Skin epidermis (tissue), 12 donors: Measurements from ENCODE around the gene PANK3.
"Not testable (repeated sequence)": the region's sequence is repeated elsewhere in the genome, so short reads cannot be mapped to it uniquely, and the experiment has no call there.

Experiments used
- H3K27ac ChIP-seq, 21 experiments: fragments of 200-600 bp; sonication (generic) in 11 of 21; one replicate each; pipeline ENCODE4 v1.5.0; 2020; ENCODE audit warnings: mild to moderate bottlenecking in 3 of 21, inconsistent platforms in 2 of 21, moderate library complexity in 2 of 21
- H3K4me3 ChIP-seq, 7 experiments: fragments of 200-600 bp; sonication (generic) in 2 of 7; one replicate each; pipeline ENCODE4 v1.5.0; 2020; ENCODE audit warnings: inconsistent platforms in 2 of 7, mild to moderate bottlenecking in 2 of 7, moderate library complexity in 1 of 7

The PANK3 gene

GRCh38 chr5:168598639-168599038 is 19.5 kb upstream of the PANK3 start:
- H3K4me3 ChIP-seq: no peak overlapping the region
- H3K27ac ChIP-seq: no peak overlapping the region

DNA sequence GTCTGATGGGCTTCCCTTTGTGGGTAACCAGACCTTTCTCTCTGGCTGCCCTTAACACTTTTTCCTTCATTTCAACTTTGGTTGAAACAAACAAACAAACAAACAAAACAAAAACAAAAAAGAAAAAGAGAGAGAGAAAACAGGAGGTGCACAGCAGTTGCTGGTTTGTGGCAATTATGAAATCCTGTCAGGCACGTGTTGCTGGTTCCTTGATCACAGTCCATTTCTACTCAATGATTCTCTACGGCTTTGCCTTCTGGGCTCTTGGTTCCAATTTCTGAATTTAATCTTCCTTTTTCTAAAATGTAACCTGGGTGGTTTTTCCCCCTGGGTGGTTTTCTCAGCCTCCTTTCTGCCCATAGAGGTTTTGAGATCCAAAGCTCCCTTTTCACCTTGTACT is 17.8 kb upstream of the PANK3 start:
- Histone ChIP-seq H3K27ac (no peak overlapping the region), H3K4me3 (no peak overlapping the region)

DNA sequence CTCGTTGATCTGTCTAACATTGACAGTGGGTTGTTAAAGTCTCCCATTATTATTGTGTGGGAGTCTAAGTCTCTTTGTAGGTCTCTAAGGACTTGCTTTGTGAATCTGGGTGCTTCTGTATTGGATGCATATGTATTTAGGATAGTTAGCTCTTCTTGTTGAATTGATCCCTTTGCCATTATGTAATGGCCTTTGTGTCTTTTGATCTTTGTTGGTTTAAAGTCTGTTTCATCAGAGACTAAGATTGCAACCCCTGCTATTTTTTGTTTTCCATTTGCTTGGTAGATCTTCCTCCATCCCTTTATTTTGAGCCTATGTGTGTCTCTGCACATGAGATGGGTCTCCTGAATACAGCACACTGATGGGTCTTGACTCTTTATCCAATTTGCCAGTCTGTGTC is 17.0 kb upstream of the PANK3 start:
- H3K27ac ChIP-seq, H3K4me3 ChIP-seq: not testable (repeated sequence)

- no peak overlapping the region for H3K4me3 ChIP-seq
- peak overlapping the region in 1 of 21 experiments; percentile 3 for H3K27ac ChIP-seq
Measured at GRCh38 chr5:168592014-168592368, 12.8 kb upstream of the PANK3 start.

- H3K4me3 ChIP-seq: no peak overlapping the region
- H3K27ac ChIP-seq: peak overlapping the region in 1 of 21 experiments; percentile 3
Measured at GRCh38 chr5:168591302-168592013, 12.3 kb upstream of the PANK3 start.

- H3K27ac ChIP-seq: no peak overlapping the region
Measured at GRCh38 chr5:168590666-168591065, 11.5 kb upstream of the PANK3 start.

DNA sequence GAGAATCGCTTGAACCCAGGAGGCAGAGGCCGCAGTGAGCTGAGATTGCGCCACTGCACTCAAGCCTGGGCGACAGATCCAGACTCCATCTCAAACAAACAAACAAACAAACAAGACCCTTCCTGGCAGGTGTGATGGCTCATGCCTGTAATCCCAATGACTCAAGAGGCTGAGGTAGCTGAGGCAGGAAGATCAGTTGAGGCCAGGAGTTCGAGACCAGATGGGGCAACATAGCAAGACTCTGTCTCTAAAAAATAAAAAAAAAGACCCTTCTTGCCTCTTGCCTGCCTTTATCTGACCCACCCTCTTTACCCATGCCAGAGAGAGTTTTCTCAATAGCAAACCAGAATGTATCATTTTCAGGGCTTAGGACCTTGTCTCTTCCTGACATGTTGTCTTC is 8.8 kb upstream of the PANK3 start:
- H3K27ac ChIP-seq: no peak overlapping the region
- no peak overlapping the region for H3K4me3 ChIP-seq

More at GRCh38 chr5:168590666-168591065, 11.5 kb upstream of the PANK3 start:
- H3K4me3 ChIP-seq: no peak overlapping the region

- Histone ChIP-seq H3K27ac (no peak overlapping the region), H3K4me3 (no peak overlapping the region)
Measured at GRCh38 chr5:168585119-168585856, 6.1 kb upstream of the PANK3 start.

GRCh38 chr5:168583742-168584482 is 4.7 kb upstream of the PANK3 start:
- Histone ChIP-seq H3K27ac (no peak overlapping the region), H3K4me3 (no peak overlapping the region)

DNA sequence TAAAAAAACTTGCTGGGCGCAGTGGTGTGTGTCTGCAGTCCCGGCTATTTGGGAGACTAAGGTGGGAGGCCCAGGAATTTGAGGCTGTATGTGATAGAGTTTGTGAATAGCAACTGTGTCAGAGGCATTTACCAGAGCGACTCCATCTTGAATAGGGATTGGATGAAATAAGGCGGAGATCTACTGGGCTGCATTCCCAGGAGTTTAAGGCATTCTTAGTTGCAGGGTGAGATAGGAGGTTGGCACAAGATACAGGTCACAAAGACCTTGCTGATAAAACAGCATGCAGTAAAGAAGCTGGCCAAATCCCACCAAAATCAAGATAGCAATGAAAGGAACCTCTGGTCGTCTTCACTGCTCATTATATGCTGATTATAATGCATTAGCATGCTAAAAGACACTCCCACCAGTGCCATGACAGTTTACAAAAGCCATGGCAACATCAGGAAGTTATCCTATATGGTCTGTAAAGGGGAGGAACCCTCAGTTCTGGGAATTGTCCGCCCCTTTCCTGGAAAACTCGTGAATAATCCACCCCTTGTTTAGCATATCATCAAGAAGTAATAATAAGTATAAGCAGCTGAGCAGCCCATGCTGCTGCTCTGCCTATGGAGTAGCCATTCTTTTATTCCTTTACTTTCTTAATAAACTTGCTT is 1.8 kb upstream of the PANK3 start:
- not testable (repeated sequence) for H3K27ac ChIP-seq, H3K4me3 ChIP-seq

- Histone ChIP-seq H3K4me3 (peak overlapping the region; percentile 69 to 95 (median 90)), H3K27ac (peak overlapping the region in 20 of 21 experiments; percentile 82 to 98 (median 92))
Measured at GRCh38 chr5:168580227-168580508, 1.0 kb upstream of the PANK3 start.

DNA sequence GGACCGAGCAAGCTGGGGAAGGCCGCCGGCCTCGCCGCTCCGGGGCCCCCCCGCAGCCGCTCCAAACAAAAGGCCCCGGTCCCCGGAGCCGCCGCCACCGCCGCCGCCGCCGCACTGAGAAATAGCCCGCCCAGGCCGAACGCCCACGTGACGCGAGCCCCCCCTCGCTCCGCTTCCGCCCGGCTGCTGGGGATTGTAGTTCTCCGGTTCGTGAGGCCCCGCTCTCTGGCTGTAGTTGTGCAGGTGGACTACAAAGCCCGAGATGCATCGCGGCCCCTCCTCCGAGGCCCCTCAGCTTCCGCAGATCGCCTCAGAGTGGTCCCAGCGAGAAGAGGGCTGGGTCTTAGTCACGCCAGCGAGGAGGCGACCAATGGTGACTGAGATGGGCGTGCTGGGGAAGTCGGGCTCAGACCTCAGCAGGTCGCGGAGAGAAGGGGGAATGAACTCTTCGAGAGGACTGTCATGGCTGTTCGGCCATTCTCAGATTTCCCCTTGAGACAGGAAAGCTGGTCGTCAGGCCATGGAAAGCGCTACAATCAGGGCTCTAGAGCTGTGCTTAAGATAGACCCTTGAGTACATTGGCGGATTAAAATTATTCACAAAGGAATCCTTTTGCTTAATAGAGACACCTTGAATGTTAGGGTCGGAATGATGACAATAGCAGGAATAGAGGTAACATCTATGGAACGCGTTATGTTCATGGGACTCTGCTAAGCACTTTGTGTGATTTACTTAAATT is 489 bp upstream of the PANK3 start:
- Histone ChIP-seq H3K4me3 (peak overlapping the region; percentile 69 to 95 (median 90)), H3K27ac (peak overlapping the region; percentile 82 to 98 (median 92))

DNA sequence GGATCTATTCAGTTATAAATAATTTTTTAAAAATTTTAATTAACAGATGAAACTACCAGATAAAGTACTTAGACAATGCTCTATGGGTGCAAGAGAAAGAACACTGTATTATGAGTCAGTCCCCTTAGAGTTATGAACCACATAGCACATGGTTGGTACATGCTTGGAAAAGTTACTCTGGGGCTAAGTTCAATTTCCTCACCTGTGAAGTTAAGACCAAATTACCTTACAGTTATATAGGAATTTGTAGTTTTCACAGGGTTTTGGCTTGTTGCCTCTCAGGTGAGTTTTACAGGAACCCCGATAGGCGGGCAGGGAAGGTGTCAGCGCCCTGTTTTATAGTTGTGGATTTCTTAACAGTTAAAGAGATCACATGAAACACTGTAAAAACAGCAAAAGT is 1.2 kb downstream of the PANK3 start:
- H3K4me3 ChIP-seq: peak overlapping the region; percentile 69 to 95 (median 90)
- peak overlapping the region in 15 of 21 experiments; percentile 82 to 97 (median 92) for H3K27ac ChIP-seq

- Histone ChIP-seq H3K4me3 (no peak overlapping the region), H3K27ac (no peak overlapping the region)
Measured at GRCh38 chr5:168575391-168576372, 3.5 kb downstream of the PANK3 start.

DNA sequence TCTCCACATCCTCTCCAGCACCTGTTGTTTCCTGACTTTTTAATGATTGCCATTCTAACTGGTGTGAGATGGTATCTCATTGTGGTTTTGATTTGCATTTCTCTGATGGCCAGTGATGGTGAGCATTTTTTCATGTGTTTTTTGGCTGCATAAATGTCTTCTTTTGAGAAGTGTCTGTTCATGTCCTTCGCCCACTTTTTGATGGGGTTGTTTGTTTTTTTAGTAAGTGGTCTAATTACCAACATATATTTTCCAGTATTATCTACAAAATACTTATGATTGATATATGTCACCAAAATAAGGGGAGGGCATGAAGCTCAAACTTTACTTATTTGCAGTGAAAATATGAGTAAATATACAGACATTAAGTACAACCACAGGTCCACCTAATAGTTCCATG is 5.0 kb downstream of the PANK3 start:
- not testable (repeated sequence) for H3K4me3 ChIP-seq, H3K27ac ChIP-seq

GRCh38 chr5:168573663-168574062 is 5.5 kb downstream of the PANK3 start:
- H3K4me3 ChIP-seq, H3K27ac ChIP-seq: not testable (repeated sequence)

- no peak overlapping the region for H3K27ac ChIP-seq
- H3K4me3 ChIP-seq: no peak overlapping the region
Measured at GRCh38 chr5:168570490-168571328, 8.5 kb downstream of the PANK3 start.

GRCh38 chr5:168568738-168569137 is 10.4 kb downstream of the PANK3 start:
- no peak overlapping the region for H3K27ac ChIP-seq

More at GRCh38 chr5:168568738-168569137, 10.4 kb downstream of the PANK3 start:
- H3K4me3 ChIP-seq: no peak overlapping the region
